Measurements from ENCODE around the gene LIMS2.

The LIMS2 gene

DNA sequence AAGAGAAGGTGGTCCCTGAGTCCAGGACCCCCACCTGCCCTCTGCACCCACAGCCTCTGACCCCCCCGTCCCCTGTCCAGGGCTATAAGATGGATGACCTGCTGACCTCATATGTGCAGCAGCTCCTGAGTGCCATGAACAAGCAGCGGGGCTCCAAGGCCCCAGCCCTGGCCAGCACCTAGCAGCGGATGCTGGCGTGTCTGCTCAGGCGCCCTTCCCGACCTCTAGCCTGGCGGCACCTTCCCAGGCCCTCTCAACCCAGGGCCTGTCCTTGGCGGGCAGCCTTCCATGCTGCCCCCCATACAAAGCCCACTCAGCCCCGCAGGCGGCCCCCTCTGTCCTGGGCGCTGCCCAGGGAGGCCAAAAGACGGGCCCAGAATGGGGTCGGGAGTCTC lies 38.1 kb downstream of the LIMS2 start:
- ATAC-seq: no peak
- TF ChIP-seq PPARA (CRISPR knock-in tag; IDR thresholded peaks at IDR 0.05; ENCODE audit: borderline replicate concordance): no peak
- no peak for TF ChIP-seq ZNF70 (CRISPR knock-in tag; IDR thresholded peaks at IDR 0.05)
- TF ChIP-seq ISL1 (CRISPR knock-in tag; IDR thresholded peaks at IDR 0.05): no peak
- no peak for TF ChIP-seq ARNTL (CRISPR knock-in tag; IDR thresholded peaks at IDR 0.05; ENCODE audit: borderline replicate concordance, low read depth)
- no peak for TF ChIP-seq ESRRG (CRISPR knock-in tag; IDR thresholded peaks at IDR 0.05)
- TF ChIP-seq TOX (CRISPR knock-in tag; IDR thresholded peaks at IDR 0.05; ENCODE audit: borderline replicate concordance): no peak

DNA sequence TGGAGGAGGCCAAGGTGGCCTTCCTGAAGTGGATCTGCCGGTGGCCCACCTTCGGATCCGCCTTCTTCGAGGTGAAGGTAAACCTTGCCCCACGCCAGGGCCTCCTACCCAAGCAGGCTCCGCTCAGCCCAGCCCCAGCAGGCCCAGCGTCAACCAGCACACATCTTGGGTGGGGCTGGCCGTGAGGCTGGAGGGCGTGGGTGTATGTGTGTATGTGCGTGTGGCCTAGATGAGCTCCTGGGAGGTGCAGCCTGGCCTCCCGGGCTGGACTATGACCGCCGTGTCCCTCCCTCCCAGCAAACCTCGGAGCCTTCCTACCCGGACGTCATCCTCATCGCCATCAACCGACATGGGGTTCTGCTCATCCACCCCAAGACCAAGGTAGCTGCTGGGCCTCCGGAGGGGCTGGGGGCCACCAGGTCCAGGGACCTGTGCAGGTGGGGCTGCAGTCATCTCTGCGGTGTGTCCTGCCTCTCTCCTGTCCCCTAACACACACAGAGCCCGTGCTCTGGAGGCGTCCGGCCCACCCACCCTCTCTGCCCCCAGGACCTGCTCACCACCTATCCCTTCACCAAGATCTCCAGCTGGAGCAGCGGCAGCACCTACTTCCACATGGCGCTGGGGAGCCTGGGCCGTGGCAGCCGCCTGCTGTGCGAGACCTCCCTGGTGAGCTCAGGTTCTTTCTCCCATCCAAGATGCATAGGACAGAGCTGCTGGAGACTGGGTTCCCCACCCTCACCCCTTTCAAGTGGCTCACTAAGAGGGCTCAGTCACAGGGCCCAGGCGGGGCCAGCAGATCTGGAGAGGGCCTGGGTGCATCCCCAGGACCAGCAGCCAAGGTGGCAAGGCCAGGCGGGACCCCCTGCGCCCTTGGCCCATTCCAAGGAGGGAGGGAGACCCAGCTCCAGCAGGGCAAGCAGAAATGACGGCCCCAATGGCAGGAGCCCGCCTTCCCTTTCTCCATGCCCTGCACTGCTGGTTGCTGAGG lies 38.8 kb downstream of the LIMS2 start:
- no peak for ATAC-seq
- no peak for TF ChIP-seq ZNF70 (CRISPR knock-in tag; IDR thresholded peaks at IDR 0.05)
- TF ChIP-seq PPARA (CRISPR knock-in tag; IDR thresholded peaks at IDR 0.05; ENCODE audit: borderline replicate concordance): no peak
- no peak for TF ChIP-seq ARNTL (CRISPR knock-in tag; IDR thresholded peaks at IDR 0.05; ENCODE audit: borderline replicate concordance, low read depth)
- TF ChIP-seq, protein P1, sequence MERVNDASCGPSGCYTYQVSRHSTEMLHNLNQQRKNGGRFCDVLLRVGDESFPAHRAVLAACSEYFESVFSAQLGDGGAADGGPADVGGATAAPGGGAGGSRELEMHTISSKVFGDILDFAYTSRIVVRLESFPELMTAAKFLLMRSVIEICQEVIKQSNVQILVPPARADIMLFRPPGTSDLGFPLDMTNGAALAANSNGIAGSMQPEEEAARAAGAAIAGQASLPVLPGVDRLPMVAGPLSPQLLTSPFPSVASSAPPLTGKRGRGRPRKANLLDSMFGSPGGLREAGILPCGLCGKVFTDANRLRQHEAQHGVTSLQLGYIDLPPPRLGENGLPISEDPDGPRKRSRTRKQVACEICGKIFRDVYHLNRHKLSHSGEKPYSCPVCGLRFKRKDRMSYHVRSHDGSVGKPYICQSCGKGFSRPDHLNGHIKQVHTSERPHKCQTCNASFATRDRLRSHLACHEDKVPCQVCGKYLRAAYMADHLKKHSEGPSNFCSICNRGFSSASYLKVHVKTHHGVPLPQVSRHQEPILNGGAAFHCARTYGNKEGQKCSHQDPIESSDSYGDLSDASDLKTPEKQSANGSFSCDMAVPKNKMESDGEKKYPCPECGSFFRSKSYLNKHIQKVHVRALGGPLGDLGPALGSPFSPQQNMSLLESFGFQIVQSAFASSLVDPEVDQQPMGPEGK (CRISPR knock-in tag; IDR thresholded peaks at IDR 0.05; ENCODE audit: borderline replicate concordance): no peak
- TF ChIP-seq, protein P2, sequence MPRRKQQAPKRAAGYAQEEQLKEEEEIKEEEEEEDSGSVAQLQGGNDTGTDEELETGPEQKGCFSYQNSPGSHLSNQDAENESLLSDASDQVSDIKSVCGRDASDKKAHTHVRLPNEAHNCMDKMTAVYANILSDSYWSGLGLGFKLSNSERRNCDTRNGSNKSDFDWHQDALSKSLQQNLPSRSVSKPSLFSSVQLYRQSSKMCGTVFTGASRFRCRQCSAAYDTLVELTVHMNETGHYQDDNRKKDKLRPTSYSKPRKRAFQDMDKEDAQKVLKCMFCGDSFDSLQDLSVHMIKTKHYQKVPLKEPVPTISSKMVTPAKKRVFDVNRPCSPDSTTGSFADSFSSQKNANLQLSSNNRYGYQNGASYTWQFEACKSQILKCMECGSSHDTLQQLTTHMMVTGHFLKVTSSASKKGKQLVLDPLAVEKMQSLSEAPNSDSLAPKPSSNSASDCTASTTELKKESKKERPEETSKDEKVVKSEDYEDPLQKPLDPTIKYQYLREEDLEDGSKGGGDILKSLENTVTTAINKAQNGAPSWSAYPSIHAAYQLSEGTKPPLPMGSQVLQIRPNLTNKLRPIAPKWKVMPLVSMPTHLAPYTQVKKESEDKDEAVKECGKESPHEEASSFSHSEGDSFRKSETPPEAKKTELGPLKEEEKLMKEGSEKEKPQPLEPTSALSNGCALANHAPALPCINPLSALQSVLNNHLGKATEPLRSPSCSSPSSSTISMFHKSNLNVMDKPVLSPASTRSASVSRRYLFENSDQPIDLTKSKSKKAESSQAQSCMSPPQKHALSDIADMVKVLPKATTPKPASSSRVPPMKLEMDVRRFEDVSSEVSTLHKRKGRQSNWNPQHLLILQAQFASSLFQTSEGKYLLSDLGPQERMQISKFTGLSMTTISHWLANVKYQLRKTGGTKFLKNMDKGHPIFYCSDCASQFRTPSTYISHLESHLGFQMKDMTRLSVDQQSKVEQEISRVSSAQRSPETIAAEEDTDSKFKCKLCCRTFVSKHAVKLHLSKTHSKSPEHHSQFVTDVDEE (CRISPR knock-in tag; IDR thresholded peaks at IDR 0.05): no peak
- TF ChIP-seq SNAI2 (CRISPR knock-in tag; IDR thresholded peaks at IDR 0.05): no peak

DNA sequence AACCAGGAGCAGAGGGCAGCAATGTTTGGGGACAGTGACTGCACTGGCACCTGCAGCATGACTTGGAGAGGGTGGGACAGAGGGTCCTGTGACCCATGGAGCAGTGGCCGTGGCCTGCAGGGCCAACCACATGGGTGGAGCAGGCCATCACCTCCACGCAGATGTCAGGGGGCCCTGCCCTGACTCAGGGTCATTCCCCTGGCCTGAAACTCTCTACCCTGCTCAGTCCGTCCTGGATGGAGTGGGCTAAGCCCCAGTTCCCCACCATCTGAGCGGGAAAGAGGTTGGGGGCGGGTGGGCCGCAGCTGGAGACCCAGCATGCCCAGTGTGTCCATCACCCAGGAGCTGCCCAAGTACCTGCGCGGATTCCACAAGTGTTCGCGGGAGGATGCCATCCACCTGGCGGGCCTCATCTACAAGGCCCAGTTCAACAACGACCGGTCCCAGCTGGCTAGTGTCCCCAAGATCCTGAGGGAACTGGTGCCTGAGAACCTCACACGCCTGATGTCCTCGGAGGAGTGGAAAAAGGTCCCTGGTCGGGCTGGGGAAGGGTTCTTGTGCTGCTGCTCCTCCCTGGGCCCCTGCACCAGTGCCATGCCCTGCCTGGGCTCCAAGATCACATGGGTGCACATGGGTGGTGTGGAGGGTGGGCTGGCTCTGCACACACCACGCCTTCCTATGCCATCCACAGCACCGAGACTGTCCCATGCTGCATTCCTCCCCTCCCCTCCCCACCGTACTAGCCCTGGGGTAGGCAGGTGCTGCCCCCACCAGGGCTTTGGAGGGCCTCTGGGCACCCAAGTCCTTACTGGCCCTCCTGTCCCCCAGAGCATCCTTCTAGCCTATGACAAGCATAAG lies 39.7 kb downstream of the LIMS2 start:
- no peak for ATAC-seq
- TF ChIP-seq ISL1 (CRISPR knock-in tag; IDR thresholded peaks at IDR 0.05): no peak
- TF ChIP-seq RARB (CRISPR knock-in tag; IDR thresholded peaks at IDR 0.05): no peak
- TF ChIP-seq, protein P2 (CRISPR knock-in tag; IDR thresholded peaks at IDR 0.05): no peak
- TF ChIP-seq, protein P3, sequence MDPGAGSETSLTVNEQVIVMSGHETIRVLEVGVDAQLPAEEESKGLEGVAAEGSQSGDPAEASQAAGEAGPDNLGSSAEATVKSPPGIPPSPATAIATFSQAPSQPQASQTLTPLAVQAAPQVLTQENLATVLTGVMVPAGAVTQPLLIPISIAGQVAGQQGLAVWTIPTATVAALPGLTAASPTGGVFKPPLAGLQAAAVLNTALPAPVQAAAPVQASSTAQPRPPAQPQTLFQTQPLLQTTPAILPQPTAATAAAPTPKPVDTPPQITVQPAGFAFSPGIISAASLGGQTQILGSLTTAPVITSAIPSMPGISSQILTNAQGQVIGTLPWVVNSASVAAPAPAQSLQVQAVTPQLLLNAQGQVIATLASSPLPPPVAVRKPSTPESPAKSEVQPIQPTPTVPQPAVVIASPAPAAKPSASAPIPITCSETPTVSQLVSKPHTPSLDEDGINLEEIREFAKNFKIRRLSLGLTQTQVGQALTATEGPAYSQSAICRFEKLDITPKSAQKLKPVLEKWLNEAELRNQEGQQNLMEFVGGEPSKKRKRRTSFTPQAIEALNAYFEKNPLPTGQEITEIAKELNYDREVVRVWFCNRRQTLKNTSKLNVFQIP (CRISPR knock-in tag; IDR thresholded peaks at IDR 0.05; ENCODE audit: borderline replicate concordance, low read depth): no peak
- no peak for TF ChIP-seq PPARA (CRISPR knock-in tag; IDR thresholded peaks at IDR 0.05; ENCODE audit: borderline replicate concordance)

DNA sequence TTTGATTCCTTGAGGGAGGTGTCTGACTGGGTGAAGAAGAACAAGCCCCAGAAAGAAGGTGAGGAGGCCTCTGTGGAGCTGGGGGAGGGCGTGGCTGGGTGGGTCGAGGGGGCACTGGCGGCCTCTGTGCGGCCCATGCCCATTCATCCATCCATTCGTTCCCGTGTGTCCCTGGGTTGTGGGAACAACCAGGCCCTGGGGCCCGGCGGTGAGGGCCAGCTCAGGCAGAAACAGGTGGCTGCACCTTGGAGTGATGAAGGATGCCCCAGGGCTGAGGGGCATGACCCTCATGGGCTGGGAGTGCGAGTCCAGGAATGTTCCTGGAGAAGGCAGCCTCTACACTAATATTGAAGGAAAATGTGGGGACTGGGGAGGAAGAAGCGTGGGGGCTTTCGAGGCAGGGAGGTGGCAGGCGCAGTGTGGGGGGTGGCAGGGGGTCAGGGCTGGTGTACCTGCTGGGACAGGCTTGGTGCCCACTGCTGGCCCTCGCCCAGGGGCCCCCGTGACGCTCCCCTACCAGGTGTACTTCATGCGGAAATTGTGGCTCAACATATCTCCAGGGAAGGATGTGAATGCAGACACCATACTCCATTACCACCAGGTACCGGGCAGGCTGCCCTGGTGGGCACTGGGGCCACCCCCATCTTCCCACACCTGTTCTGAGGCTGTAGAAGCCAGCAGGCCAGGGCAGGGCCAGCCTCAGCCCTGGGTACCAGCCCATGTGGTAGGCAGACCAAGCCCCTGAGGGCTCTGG lies 40.5 kb downstream of the LIMS2 start:
- TF ChIP-seq TCF4 (CRISPR knock-in tag; IDR thresholded peaks at IDR 0.05; ENCODE audit: borderline replicate concordance) (no peak), ZNF8 (CRISPR knock-in tag; IDR thresholded peaks at IDR 0.05) (no peak), ISL1 (CRISPR knock-in tag; IDR thresholded peaks at IDR 0.05) (no peak), ARNTL (CRISPR knock-in tag; IDR thresholded peaks at IDR 0.05; ENCODE audit: borderline replicate concordance, low read depth) (no peak), CSDC2 (CRISPR knock-in tag; IDR thresholded peaks at IDR 0.05) (no peak)
- no peak for ATAC-seq
